H1 (cell line): Measurements from ENCODE around the gene CTIF. TPM values are rescaled to one million over a fixed set of nuclear protein-coding genes. Genes with fewer than 3 reads are reported as not detected.

Experiments
- CTCF ChIA-PET: fragments of 300-600 bp; sonication (Branson Sonifier 250); formaldehyde crosslinking; loops from one replicate; lab custom pipeline; 2021; ENCODE audit not compliant: partially characterized antibody; lab: Charles Lee
- POLR2A ChIA-PET: fragments of 300-600 bp; sonication (Branson Sonifier 250); formaldehyde crosslinking; loops from one replicate; lab custom pipeline; 2021; ENCODE audit warnings: inconsistent platforms; ENCODE audit not compliant: partially characterized antibody; lab: Charles Lee
- DNase-seq, 2 experiments: peaks; one replicate each; pipeline versions ENCODE4 v3.0.0 to v3.0.0-alpha.2; 2010 to 2022; ENCODE audit warnings: low spot score in 2 of 2, low read depth in 1 of 2, mixed read lengths in 1 of 2
- FAIRE-seq: peaks from 2 replicates; lab custom pipeline; 2011; peaks lifted over from hg19 to GRCh38; lab: Jason Lieb, UNC
- H2AFZ ChIP-seq: 2 replicates; pipeline ENCODE4 v1.8.1; 2012; ENCODE audit warnings: low read length, inconsistent platforms
- H2AK5ac ChIP-seq: 2 replicates; pipeline ENCODE4 v1.6.1; 2013; ENCODE audit warnings: low read depth, low read length
- H2BK120ac ChIP-seq: replicated peaks from 2 replicates; pipeline ENCODE3; 2013; ENCODE audit warnings: low read depth, low read length, inconsistent platforms
- H2BK12ac ChIP-seq: 2 replicates; pipeline ENCODE4 v1.6.1; 2013; ENCODE audit warnings: low read depth, low read length
- H2BK15ac ChIP-seq: 2 replicates; pipeline ENCODE4 v1.6.1; 2013; ENCODE audit warnings: low read length
- H2BK20ac ChIP-seq: 2 replicates; pipeline ENCODE4 v1.6.1; 2013; ENCODE audit warnings: low read length
- H2BK5ac ChIP-seq: 2 replicates; pipeline ENCODE4 v1.6.1; 2013; ENCODE audit warnings: low read depth, low read length
- H3K14ac ChIP-seq: 2 replicates; pipeline ENCODE4 v1.6.1; 2013; ENCODE audit warnings: inconsistent platforms; ENCODE audit not compliant: insufficient read length
- H3K18ac ChIP-seq: 2 replicates; pipeline ENCODE4 v1.6.1; 2013; ENCODE audit warnings: low read length; ENCODE audit errors: extremely low read depth
- H3K23ac ChIP-seq: 2 replicates; pipeline ENCODE4 v1.6.1; 2013; ENCODE audit warnings: inconsistent platforms; ENCODE audit not compliant: insufficient read length
- H3K23me2 ChIP-seq: 2 replicates; pipeline ENCODE4 v1.6.1; 2013; ENCODE audit warnings: low read depth, low read length
- H3K27ac ChIP-seq: 2 replicates; pipeline ENCODE4 v1.6.1; 2011; ENCODE audit warnings: low read depth, low read length, inconsistent platforms
- H3K27me3 ChIP-seq, 4 experiments: replicated peaks in 1 of 4; 1 replicate in 1 of 4; 2 replicates in 3 of 4; pipeline versions ENCODE4 v1.6.1 to v1.8.1; 2011 to 2013; ENCODE audit warnings: low read length in 3 of 4, mild to moderate bottlenecking in 3 of 4, inconsistent platforms in 2 of 4, mixed read lengths in 2 of 4, moderate library complexity in 1 of 4; ENCODE audit not compliant: control insufficient read depth in 3 of 4, insufficient read depth in 3 of 4; ENCODE audit errors: extremely low read depth in 1 of 4
- H3K36me3 ChIP-seq, 4 experiments: 2 replicates each; pipeline versions ENCODE4 v1.6.1 to v1.8.1; 2011 to 2013; ENCODE audit warnings: mild to moderate bottlenecking in 4 of 4, low read length in 3 of 4, moderate library complexity in 2 of 4, control low read depth in 1 of 4, inconsistent platforms in 1 of 4; ENCODE audit not compliant: insufficient read depth in 4 of 4, control insufficient read depth in 2 of 4
- H3K4ac ChIP-seq: replicated peaks from 2 replicates; pipeline ENCODE3; 2013; ENCODE audit warnings: low read length, low read depth, mixed read lengths, inconsistent platforms; ENCODE audit not compliant: insufficient read length
- H3K4me1 ChIP-seq, 4 experiments: replicated peaks in 1 of 4; 1 replicate in 1 of 4; 2 replicates in 3 of 4; pipeline versions ENCODE4 v1.6.1 to v1.8.1; 2011 to 2013; ENCODE audit warnings: low read length in 3 of 4, inconsistent platforms in 2 of 4, mixed read lengths in 1 of 4; ENCODE audit not compliant: insufficient read depth in 4 of 4, control insufficient read depth in 3 of 4
- H3K4me2 ChIP-seq, 2 experiments: 2 replicates each; pipeline versions ENCODE4 v1.6.1 to v1.8.1; 2011 to 2013; ENCODE audit warnings: low read depth in 2 of 2, low read length in 2 of 2, control low read depth in 1 of 2, inconsistent platforms in 1 of 2, mild to moderate bottlenecking in 1 of 2; ENCODE audit not compliant: insufficient read depth in 1 of 2
- H3K4me3 ChIP-seq, 4 experiments: fragments of 200-600, 300-600 bp in 1 of 4; sonication (generic), shearing (Covaris generic), sonication (Bioruptor Twin) in 1 of 4; 2 replicates each; pipeline versions ENCODE4 v1.5.1 to v1.8.1; 2011 to 2016; ENCODE audit warnings: low read length in 4 of 4, low read depth in 3 of 4, control low read depth in 2 of 4, inconsistent platforms in 2 of 4, mild to moderate bottlenecking in 2 of 4, mixed read lengths in 1 of 4, moderate library complexity in 1 of 4; ENCODE audit not compliant: insufficient read depth in 2 of 4; ENCODE audit errors: extremely low read depth in 1 of 4
- H3K56ac ChIP-seq: replicated peaks from 2 replicates; pipeline ENCODE3; 2013; ENCODE audit warnings: low read depth, mild to moderate bottlenecking, mixed read lengths, low read length, inconsistent platforms; ENCODE audit not compliant: insufficient read length
- H3K79me1 ChIP-seq: 2 replicates; pipeline ENCODE4 v1.6.1; 2013; ENCODE audit warnings: low read depth, low read length, control low read depth
- H3K79me2 ChIP-seq, 2 experiments: 2 replicates each; pipeline versions ENCODE4 v1.6.1 to v1.8.1; 2012 to 2013; ENCODE audit warnings: low read length in 2 of 2, mild to moderate bottlenecking in 2 of 2, inconsistent platforms in 1 of 2; ENCODE audit not compliant: insufficient read depth in 2 of 2, control insufficient read depth in 1 of 2
- H3K9ac ChIP-seq, 4 experiments: replicated peaks in 1 of 4; 1 replicate in 1 of 4; 2 replicates in 3 of 4; pipeline versions ENCODE4 v1.6.1 to v1.8.1; 2011 to 2013; ENCODE audit warnings: low read depth in 3 of 4, low read length in 3 of 4, control low read depth in 2 of 4, mild to moderate bottlenecking in 2 of 4, moderate library complexity in 2 of 4, inconsistent platforms in 1 of 4; ENCODE audit errors: extremely low read depth in 1 of 4
- H3K9me3 ChIP-seq, 2 experiments: 2 replicates each; pipeline versions ENCODE4 v1.6.1 to v1.8.1; 2012 to 2013; ENCODE audit warnings: mild to moderate bottlenecking in 2 of 2, moderate library complexity in 2 of 2, control low read depth in 1 of 2, inconsistent platforms in 1 of 2, low read depth in 1 of 2, low read length in 1 of 2, mixed read lengths in 1 of 2; ENCODE audit not compliant: insufficient read depth in 2 of 2
- H4K20me1 ChIP-seq, 2 experiments: replicated peaks in 1 of 2; 2 replicates each; pipeline versions ENCODE3 to v1.8.1; 2011 to 2013; ENCODE audit warnings: inconsistent platforms in 2 of 2, low read length in 2 of 2, mild to moderate bottlenecking in 1 of 2; ENCODE audit not compliant: insufficient read depth in 2 of 2, control insufficient read depth in 1 of 2
- H4K5ac ChIP-seq: 2 replicates; pipeline ENCODE4 v1.6.1; 2013; ENCODE audit warnings: low read length, low read depth, mixed read lengths, inconsistent platforms; ENCODE audit not compliant: insufficient read length
- H4K8ac ChIP-seq: 2 replicates; pipeline ENCODE4 v1.8.0; 2013; ENCODE audit warnings: mild to moderate bottlenecking, moderate library complexity, low read length, inconsistent platforms; ENCODE audit not compliant: insufficient read depth; ENCODE audit errors: extremely low read depth
- H4K91ac ChIP-seq: replicated peaks from 2 replicates; pipeline ENCODE3; 2013; ENCODE audit warnings: low read length, mixed read lengths, inconsistent platforms; ENCODE audit not compliant: insufficient read length
- YY1 ChIP-seq: IDR thresholded peaks from 2 replicates; pipeline ENCODE4 v1.6.1; 2011; ENCODE audit warnings: low read depth, mild to moderate bottlenecking, low read length
- WGBS, 2 experiments: shearing (Covaris generic) in 1 of 2; methylation state at CpG; one replicate each; pipeline versions ENCODE4 v1.1.6 to v1.1.7; 2013 to 2015; ENCODE audit warnings: low lambda C conversion rate in 2 of 2, mixed read lengths in 2 of 2, inconsistent platforms in 1 of 2, low coverage in 1 of 2, missing lambda C conversion rate in 1 of 2; ENCODE audit not compliant: insufficient replicate concordance in 2 of 2, insufficient coverage in 1 of 2, insufficient read length in 1 of 2; ENCODE audit errors: extremely low coverage in 1 of 2, missing lambda C conversion rate in 1 of 2; 5-methylcytosine and 5-hydroxymethylcytosine counted together
- polyA plus RNA-seq, 7 experiments: library from polyadenylated mRNA; depleted of rRNA in 3 of 7; stranded (reverse) in 5 of 7; unstranded in 2 of 7; fragments of >200 nt in 5 of 7; fragments of 200-250 nt in 2 of 7; gene quantifications; 1 replicate in 5 of 7; 2 replicates in 1 of 7; 4 replicates in 1 of 7; pipeline versions ENCODE4 v1.2.1 to v1.2.3, GENCODE V29; 2011 to 2013; ENCODE audit warnings: missing spikeins in 2 of 7, mixed read lengths in 2 of 7
- total RNA-seq: library from RNA; stranded (reverse); fragmentation: NEBNext Ultra II Directional; extraction: Animal tissue kit (Norgen Biotek cat#: 25700); gene quantifications from 2 replicates; pipeline ENCODE4 v1.2.1, GENCODE V29; 2021

CTIF gene
- total and polyA plus RNA-seq, 2 of the 8 experiments (the other 6 are each of a cell fraction or from before 2014, with no cell fraction given), result 9.0 to 17.8 TPM

DNA sequence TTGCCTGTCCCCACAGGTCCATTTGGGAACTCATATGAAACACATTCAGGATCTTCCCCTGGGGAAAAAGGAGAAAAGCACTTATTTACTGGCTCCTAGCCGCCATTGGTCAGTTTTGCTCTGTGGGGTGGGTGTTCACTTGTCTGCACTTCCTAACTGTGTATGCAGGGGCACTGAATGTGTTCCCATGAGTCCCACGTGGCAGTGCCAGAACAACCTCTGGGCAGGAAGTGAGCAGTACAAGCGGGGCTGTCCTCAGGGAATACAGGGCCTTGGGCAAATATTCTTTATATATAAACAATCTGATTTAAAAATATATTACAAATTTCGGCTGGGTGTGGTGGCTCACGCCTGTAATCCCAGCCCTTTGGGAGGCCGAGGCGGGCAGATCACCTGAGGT, 21.8 kb upstream of the CTIF start:
- CTCF ChIA-PET, result interaction anchor here (1.0 kb wide), 1 partner anchor 87 kb away, joined by 3 read pairs; no protein-coding TSS in a partner anchor
- Histone ChIP-seq H3K18ac (no peak overlapping the region), H3K36me3 (no peaks in the 10 kb centered on the region), H3K56ac (no peak overlapping the region), H3K4me1 (no peaks in the 10 kb centered on the region; a peak in 1 of 7 replicates), H2AFZ (no peak overlapping the region), H3K4ac (no peak overlapping the region), H4K8ac (no peak overlapping the region), H3K4me3 (no peak overlapping the region), H2BK120ac (no peak overlapping the region), H3K9me3 (no peaks in the 10 kb centered on the region), H2BK5ac (no peak overlapping the region), H2BK12ac (no peak overlapping the region), H3K23me2 (no peaks in the 10 kb centered on the region), H3K27me3 (no peaks in the 10 kb centered on the region), H3K4me2 (no peak overlapping the region), H2BK15ac (no peak overlapping the region), H4K91ac (no peak overlapping the region), H3K23ac (no peak overlapping the region), H3K79me1 (no peaks in the 10 kb centered on the region), H2AK5ac (no peak overlapping the region), H3K9ac (no peak overlapping the region), H2BK20ac (no peak overlapping the region), H3K79me2 (no peaks in the 10 kb centered on the region), H3K27ac (no peak overlapping the region), H4K5ac (no peak overlapping the region), H4K20me1 (no peaks in the 10 kb centered on the region), H3K14ac (no peak overlapping the region)
- POLR2A ChIA-PET, result no interaction called here
- DNase-seq, result no peak
- 93% methylated on average over 6 of the region's 7 CpGs; no CpG with 5 or more reads in 1 of the 2 experiments for WGBS, 2 experiments
- no peak for FAIRE-seq
- no peak for TF ChIP-seq YY1
